Pons (tissue), 1 donor: ENCODE results near the gene METTL2A.
A peak's percentile ranks its signal among the peaks of the same experiment; 100 is the strongest.
"Not testable (repeated sequence)": the region's sequence is repeated elsewhere in the genome, so short reads cannot be mapped to it uniquely, and the experiment has no call there.

ENCODE experiments used
- DNase-seq: peaks from one replicate; pipeline ENCODE4 v3.0.0-alpha.2; 2016; ENCODE audit warnings: low spot score

Gene METTL2A

GRCh38 chr17:62423647-62424461, at the start of gene METTL2A:
Gene METTL2A, plus strand, starts transcription at chr17:62423897. Its CDS starts 6 bp downstream, at chr17:62423903.
- peak; percentile 57 for DNase-seq

- DNase-seq, result no peak
These were observed 43.4 kb upstream of the METTL2A start, which contains the start of gene EFCAB3 for GRCh38 chr17:62380253-62380652. Gene EFCAB3, plus strand, starts transcription at chr17:62380553. Its CDS starts 2,427 bp downstream, at chr17:62382980.

GRCh38 chr17:62381561-62381960, 42.1 kb upstream of the METTL2A start:
- DNase-seq, result no peak

GRCh38 chr17:62388856-62389255, 34.8 kb upstream of the METTL2A start:
- peak; percentile 5 for DNase-seq

- no peak for DNase-seq
These were observed 30.8 kb upstream of the METTL2A start for GRCh38 chr17:62392908-62393307.

- no peak for DNase-seq
These were observed 24.8 kb upstream of the METTL2A start for GRCh38 chr17:62398891-62399290.

GRCh38 chr17:62405451-62405850, 18.2 kb upstream of the METTL2A start:
- DNase-seq, result no peak

GRCh38 chr17:62413090-62413489, 10.6 kb upstream of the METTL2A start:
- not testable (repeated sequence) for DNase-seq

- not testable (repeated sequence) for DNase-seq
These were observed 2.5 kb downstream of the METTL2A start for GRCh38 chr17:62426214-62426613.

GRCh38 chr17:62435251-62435650, 11.6 kb downstream of the METTL2A start:
- DNase-seq, result not testable (repeated sequence)

GRCh38 chr17:62441181-62441580, 17.5 kb downstream of the METTL2A start:
- DNase-seq, result not testable (repeated sequence)

- no peak for DNase-seq
These were observed 20.4 kb downstream of the METTL2A start for GRCh38 chr17:62444063-62444462.

GRCh38 chr17:62445791-62446190, 22.1 kb downstream of the METTL2A start:
- DNase-seq, result not testable (repeated sequence)

GRCh38 chr17:62452195-62452594, 28.5 kb downstream of the METTL2A start:
- DNase-seq, result not testable (repeated sequence)

GRCh38 chr17:62453041-62453440, 29.3 kb downstream of the METTL2A start:
- not testable (repeated sequence) for DNase-seq

GRCh38 chr17:62453656-62454055, 30.0 kb downstream of the METTL2A start:
- not testable (repeated sequence) for DNase-seq

GRCh38 chr17:62454111-62454510, 30.4 kb downstream of the METTL2A start:
- DNase-seq, result peak; percentile 61

- no peak for DNase-seq
These were observed 32.3 kb downstream of the METTL2A start for GRCh38 chr17:62456016-62456415.

- DNase-seq, result not testable (repeated sequence)
These were observed 34.8 kb downstream of the METTL2A start for GRCh38 chr17:62458483-62458882.

GRCh38 chr17:62464422-62464821, 40.7 kb downstream of the METTL2A start:
- not testable (repeated sequence) for DNase-seq

GRCh38 chr17:62465271-62465670, 41.6 kb downstream of the METTL2A start:
- DNase-seq, result not testable (repeated sequence)

GRCh38 chr17:62470666-62471379, 47.1 kb downstream of the METTL2A start:
- DNase-seq, result peak; percentile 47

- not testable (repeated sequence) for DNase-seq
These were observed 47.7 kb downstream of the METTL2A start for GRCh38 chr17:62471380-62471880.
